Left ventricle myocardium inferior (tissue), 1 donor: ENCODE results near the gene LENG8. TPM values are rescaled to one million over a fixed set of nuclear protein-coding genes. Genes with fewer than 3 reads are reported as not detected.

Source experiments
- DNase-seq: peaks from one replicate; pipeline ENCODE4 v3.0.0-alpha.2; 2020
- H3K27ac ChIP-seq: fragments of 200-600 bp; replicated peaks from 2 replicates; pipeline ENCODE4 v1.8.0; 2021
- H3K27me3 ChIP-seq: fragments of 200-600 bp; 2 replicates; pipeline ENCODE4 v1.8.0; 2021; ENCODE audit warnings: low read depth
- H3K36me3 ChIP-seq: fragments of 200-600 bp; 2 replicates; pipeline ENCODE4 v1.8.0; 2021
- H3K4me1 ChIP-seq: fragments of 200-600 bp; 2 replicates; pipeline ENCODE4 v1.8.0; 2021
- H3K4me3 ChIP-seq: fragments of 200-600 bp; 2 replicates; pipeline ENCODE4 v1.8.0; 2021; ENCODE audit warnings: mild to moderate bottlenecking, moderate library complexity
- H3K9me3 ChIP-seq: fragments of 200-600 bp; replicated peaks from 2 replicates; pipeline ENCODE4 v1.8.0; 2021
- intact Hi-C: fragments of 100-400 bp; cut with micrococcal nuclease; formaldehyde crosslinking; loops from one replicate; pipeline ENCODE4 v1.11.0; 2022
- total RNA-seq: library from RNA; stranded (reverse); fragmentation: NEBNext Ultra II Directional; extraction: Animal tissue kit (Norgen Biotek cat#: 25700); gene quantifications from one replicate; pipeline ENCODE4 v1.2.1, GENCODE V29; 2021
- TF ChIP-seq, protein P1 (sequence below): fragments of 200-600 bp; IDR thresholded peaks from 2 replicates; pipeline ENCODE4 v1.8.0; 2021; ENCODE audit warnings: antibody characterized with exemption, mild to moderate bottlenecking, borderline replicate concordance
- donor health status: DM: no; HTN: yes; CAD: no; lungs with severe emphysema.

LENG8 gene
- total RNA-seq, 1 donor from 2014 or later, result 66.0 TPM

- intact Hi-C loops, result no loop called here
- H3K27ac ChIP-seq, result peak overlapping the region; percentile 99
- peaks cover 60% of the 10 kb centered on the region for H3K4me1 ChIP-seq
- DNase-seq, result no peak
- peaks cover 62% of the 10 kb centered on the region for H3K36me3 ChIP-seq
- no peaks in the 10 kb centered on the region for H3K27me3 ChIP-seq
- H3K4me3 ChIP-seq, result no peak overlapping the region
- H3K9me3 ChIP-seq, result no peaks in the 10 kb centered on the region
- TF ChIP-seq, protein P1, sequence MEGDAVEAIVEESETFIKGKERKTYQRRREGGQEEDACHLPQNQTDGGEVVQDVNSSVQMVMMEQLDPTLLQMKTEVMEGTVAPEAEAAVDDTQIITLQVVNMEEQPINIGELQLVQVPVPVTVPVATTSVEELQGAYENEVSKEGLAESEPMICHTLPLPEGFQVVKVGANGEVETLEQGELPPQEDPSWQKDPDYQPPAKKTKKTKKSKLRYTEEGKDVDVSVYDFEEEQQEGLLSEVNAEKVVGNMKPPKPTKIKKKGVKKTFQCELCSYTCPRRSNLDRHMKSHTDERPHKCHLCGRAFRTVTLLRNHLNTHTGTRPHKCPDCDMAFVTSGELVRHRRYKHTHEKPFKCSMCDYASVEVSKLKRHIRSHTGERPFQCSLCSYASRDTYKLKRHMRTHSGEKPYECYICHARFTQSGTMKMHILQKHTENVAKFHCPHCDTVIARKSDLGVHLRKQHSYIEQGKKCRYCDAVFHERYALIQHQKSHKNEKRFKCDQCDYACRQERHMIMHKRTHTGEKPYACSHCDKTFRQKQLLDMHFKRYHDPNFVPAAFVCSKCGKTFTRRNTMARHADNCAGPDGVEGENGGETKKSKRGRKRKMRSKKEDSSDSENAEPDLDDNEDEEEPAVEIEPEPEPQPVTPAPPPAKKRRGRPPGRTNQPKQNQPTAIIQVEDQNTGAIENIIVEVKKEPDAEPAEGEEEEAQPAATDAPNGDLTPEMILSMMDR, result no peak
Observed at GRCh38 chr19:54461210-54461609, 12.2 kb downstream of the LENG8 start.

DNA sequence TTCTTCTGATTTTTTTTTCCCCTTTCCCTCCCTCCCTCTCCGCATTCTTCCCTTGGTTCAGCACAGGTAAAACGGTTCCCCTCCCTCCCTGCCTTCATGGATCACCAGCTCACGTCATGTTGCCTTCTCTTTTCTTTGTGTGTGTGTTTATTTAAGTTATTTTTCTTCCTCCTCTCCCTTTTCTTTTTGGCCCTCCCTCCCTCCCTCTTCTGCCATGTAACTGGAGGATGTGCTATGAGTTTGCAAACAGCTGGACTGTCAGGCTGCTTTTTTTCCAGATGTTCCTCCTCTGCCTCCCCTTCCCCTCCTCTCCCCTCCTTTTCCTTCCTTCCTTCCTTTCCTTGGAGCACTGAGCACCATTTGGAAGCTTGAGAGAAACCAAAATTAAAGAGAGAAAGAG is 12.6 kb downstream of the LENG8 start:
- intact Hi-C loops, result no loop called here
- peak overlapping the region; percentile 99 for H3K27ac ChIP-seq
- peak overlapping the region; percentile 73 for H3K4me3 ChIP-seq
- no peak for DNase-seq
- TF ChIP-seq, protein P1, result no peak
- H3K9me3 ChIP-seq, result no peaks in the 10 kb centered on the region
- peaks cover 57% of the 10 kb centered on the region for H3K36me3 ChIP-seq
- H3K27me3 ChIP-seq, result no peaks in the 10 kb centered on the region
- peaks cover 60% of the 10 kb centered on the region for H3K4me1 ChIP-seq

GRCh38 chr19:54462047-54462654 is 13.2 kb downstream of the LENG8 start:
- Histone ChIP-seq H3K4me3 (peak overlapping the region; percentile 73), H3K9me3 (no peaks in the 10 kb centered on the region), H3K4me1 (peaks cover 60% of the 10 kb centered on the region), H3K36me3 (peaks cover 52% of the 10 kb centered on the region), H3K27ac (peak overlapping the region; percentile 99), H3K27me3 (no peaks in the 10 kb centered on the region)
- TF ChIP-seq, protein P1, result no peak
- intact Hi-C loops, result no loop called here
- no peak for DNase-seq

GRCh38 chr19:54462655-54463530 is 13.9 kb downstream of the LENG8 start:
- TF ChIP-seq, protein P1, result peak; percentile 33
- H3K27ac ChIP-seq, result peak overlapping the region; percentile 99
- H3K4me1 ChIP-seq, result peaks cover 60% of the 10 kb centered on the region
- peak overlapping the region; percentile 73 for H3K4me3 ChIP-seq
- intact Hi-C loops, result no loop called here
- H3K36me3 ChIP-seq, result peaks cover 45% of the 10 kb centered on the region
- peak; percentile 82 for DNase-seq
- no peaks in the 10 kb centered on the region for H3K27me3 ChIP-seq
- no peaks in the 10 kb centered on the region for H3K9me3 ChIP-seq

DNA sequence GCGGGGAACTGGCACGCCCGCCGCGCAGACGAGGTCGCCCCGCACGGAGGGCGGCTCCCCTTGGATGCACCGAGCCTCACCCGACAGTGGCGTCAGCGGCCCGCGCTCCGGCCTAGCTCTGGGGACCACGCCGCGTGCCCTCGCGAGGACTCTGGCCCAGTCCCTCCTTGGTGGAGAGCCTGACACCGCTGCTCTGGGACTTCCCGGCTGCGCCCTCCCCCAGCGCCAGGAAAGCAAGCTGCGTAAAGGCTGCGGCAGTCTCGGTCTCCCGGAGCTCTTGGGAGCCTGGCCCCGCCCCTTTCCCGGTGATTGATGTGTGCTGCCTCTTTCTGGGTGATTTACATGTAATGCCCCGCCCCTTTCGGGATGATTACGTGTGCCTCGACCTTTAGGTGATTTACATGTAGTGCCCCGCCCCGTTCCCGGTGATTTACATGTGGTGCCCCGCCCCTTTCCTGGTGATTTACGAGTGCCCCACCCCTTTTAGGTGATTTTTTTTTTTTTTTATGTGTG is 14.6 kb downstream of the LENG8 start, which contains the start of gene LENG9:
Gene LENG9, minus strand, starts transcription at position 248 of the 513 bp plus-strand sequence. CDS start 252 bp downstream, outside the sequence.
- Histone ChIP-seq H3K27me3 (no peaks in the 10 kb centered on the region), H3K4me3 (peak within 1 kb of the TSS; percentile 73), H3K9me3 (no peaks in the 10 kb centered on the region), H3K27ac (peak within 1 kb of the TSS; percentile 99), H3K4me1 (peaks cover 59% of the 10 kb centered on the region), H3K36me3 (peaks cover 38% of the 10 kb centered on the region)
- DNase-seq, result peak; percentile 98
- intact Hi-C loops, result no loop called here
- TF ChIP-seq, protein P1, result no peak
